Measurements from ENCODE around the gene FAM177B.

GRCh38 chr1:222784371-222784770, 47.4 kb downstream of the FAM177B start:
- TF ChIP-seq POLR2AphosphoS5 (IDR thresholded peaks at IDR 0.05; ENCODE audit: borderline replicate concordance, low read depth, low read length) (no peak), EZH2 (IDR thresholded peaks at IDR 0.05) (no peak), FOXP2 (optimal IDR thresholded peaks at IDR 0.05; ENCODE audit: control extremely low read depth, extremely low read length, insufficient read depth) (no peak)
